ENCODE data around the gene FLNB. TPM values are rescaled to one million over a fixed set of nuclear protein-coding genes. Genes with fewer than 3 reads are reported as not detected.

Gene FLNB
- total RNA-seq, 1 donor from 2014 or later: 103 TPM

DNA sequence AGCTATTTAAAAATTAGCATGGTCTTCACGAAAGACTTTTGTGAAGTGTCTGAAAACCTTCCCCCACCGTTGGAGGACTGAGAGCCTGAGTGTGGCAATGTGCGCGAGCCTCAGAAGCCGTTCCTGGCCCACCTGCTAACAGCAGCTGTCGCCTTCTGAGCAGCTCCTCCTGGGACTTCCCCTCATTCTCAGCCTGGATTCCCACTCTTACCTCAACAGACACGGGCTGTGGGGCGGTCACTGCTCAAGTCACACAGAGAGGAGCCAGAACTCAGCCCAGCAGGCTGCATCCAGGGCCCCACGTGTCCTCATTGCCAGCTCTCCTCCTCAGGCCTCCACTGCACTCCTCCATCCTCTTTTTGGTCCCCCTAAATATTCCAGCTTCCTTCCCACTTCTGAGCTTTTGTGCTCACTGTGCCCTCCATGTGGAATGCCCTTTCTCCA is 194.7 kb downstream of the FLNB start:
- H3K36me3 Mint-ChIP-seq (ENCODE audit: insufficient read depth): no peaks in the 10 kb centered on the region

DNA sequence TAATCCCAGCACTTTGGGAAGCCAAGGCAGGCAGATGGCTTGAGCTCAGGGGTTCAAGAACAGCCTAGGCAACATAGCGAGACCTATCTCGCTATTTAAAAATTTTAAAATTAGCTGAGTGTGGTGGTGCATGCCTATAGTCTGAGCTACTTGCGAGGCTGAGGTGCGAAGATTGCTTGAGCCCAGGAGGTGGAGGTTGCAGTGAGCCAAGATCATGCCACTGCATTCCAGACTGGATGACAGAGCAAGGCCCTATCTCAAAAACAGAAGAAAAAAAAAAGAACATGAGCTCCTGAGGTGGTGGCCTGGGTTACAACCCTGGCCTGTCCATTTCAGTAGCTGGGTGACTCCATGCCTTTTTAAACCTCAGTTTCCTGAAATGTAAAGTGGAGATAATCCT is 195.3 kb downstream of the FLNB start:
- Mint-ChIP-seq H3K4me3 (ENCODE audit: low read depth) (no peak overlapping the region), H3K4me1 (ENCODE audit: low read depth) (peaks cover 4% of the 10 kb centered on the region), H3K9me3 (ENCODE audit: low read depth) (peaks cover 5% of the 10 kb centered on the region), H3K27ac (no peak overlapping the region), H3K36me3 (ENCODE audit: insufficient read depth) (no peaks in the 10 kb centered on the region), H3K27me3 (no peaks in the 10 kb centered on the region)
- TF ChIP-seq, protein P1, sequence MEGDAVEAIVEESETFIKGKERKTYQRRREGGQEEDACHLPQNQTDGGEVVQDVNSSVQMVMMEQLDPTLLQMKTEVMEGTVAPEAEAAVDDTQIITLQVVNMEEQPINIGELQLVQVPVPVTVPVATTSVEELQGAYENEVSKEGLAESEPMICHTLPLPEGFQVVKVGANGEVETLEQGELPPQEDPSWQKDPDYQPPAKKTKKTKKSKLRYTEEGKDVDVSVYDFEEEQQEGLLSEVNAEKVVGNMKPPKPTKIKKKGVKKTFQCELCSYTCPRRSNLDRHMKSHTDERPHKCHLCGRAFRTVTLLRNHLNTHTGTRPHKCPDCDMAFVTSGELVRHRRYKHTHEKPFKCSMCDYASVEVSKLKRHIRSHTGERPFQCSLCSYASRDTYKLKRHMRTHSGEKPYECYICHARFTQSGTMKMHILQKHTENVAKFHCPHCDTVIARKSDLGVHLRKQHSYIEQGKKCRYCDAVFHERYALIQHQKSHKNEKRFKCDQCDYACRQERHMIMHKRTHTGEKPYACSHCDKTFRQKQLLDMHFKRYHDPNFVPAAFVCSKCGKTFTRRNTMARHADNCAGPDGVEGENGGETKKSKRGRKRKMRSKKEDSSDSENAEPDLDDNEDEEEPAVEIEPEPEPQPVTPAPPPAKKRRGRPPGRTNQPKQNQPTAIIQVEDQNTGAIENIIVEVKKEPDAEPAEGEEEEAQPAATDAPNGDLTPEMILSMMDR (IDR thresholded peaks at IDR 0.05; ENCODE audit: unreplicated experiment): no peak
- no peak for DNase-seq (ENCODE audit: low spot score, unreplicated experiment)

More for the DNA sequence above, 194.7 kb downstream of the FLNB start:
- no peak overlapping the region for H3K4me3 Mint-ChIP-seq (ENCODE audit: low read depth)
- no peak for DNase-seq (ENCODE audit: low spot score, unreplicated experiment)
- H3K27ac Mint-ChIP-seq: no peak overlapping the region
- peaks cover 4% of the 10 kb centered on the region for H3K4me1 Mint-ChIP-seq (ENCODE audit: low read depth)
- TF ChIP-seq, protein P1 (IDR thresholded peaks at IDR 0.05; ENCODE audit: unreplicated experiment): no peak
- H3K9me3 Mint-ChIP-seq (ENCODE audit: low read depth): peaks cover 5% of the 10 kb centered on the region
- no peaks in the 10 kb centered on the region for H3K27me3 Mint-ChIP-seq

DNA sequence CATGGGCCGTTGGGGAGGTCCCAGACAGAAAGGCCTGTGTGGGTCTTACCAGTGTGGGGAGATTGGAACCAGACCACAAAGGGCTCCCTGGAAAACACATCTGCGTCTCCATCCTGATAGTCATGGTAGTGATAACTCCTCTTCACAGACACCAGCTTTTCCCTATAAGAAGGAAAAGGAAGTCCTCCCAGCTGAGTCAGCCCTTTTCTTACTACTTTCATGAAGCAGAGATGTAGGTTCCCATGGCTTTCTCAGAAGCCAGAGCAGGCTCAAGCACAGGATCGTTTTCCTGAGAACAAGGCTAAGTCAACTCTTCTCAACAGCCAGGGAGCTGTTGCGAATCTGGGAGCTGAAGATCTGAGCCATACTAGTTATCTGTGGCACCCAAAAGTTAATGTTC is 196.5 kb downstream of the FLNB start:
- Mint-ChIP-seq H3K4me3 (ENCODE audit: low read depth) (no peak overlapping the region), H3K9me3 (ENCODE audit: low read depth) (peaks cover 5% of the 10 kb centered on the region), H3K27ac (no peak overlapping the region), H3K4me1 (ENCODE audit: low read depth) (peaks cover 4% of the 10 kb centered on the region), H3K36me3 (ENCODE audit: insufficient read depth) (no peaks in the 10 kb centered on the region), H3K27me3 (no peaks in the 10 kb centered on the region)
- TF ChIP-seq, protein P1 (IDR thresholded peaks at IDR 0.05; ENCODE audit: unreplicated experiment): no peak
- no peak for DNase-seq (ENCODE audit: low spot score, unreplicated experiment)

DNA sequence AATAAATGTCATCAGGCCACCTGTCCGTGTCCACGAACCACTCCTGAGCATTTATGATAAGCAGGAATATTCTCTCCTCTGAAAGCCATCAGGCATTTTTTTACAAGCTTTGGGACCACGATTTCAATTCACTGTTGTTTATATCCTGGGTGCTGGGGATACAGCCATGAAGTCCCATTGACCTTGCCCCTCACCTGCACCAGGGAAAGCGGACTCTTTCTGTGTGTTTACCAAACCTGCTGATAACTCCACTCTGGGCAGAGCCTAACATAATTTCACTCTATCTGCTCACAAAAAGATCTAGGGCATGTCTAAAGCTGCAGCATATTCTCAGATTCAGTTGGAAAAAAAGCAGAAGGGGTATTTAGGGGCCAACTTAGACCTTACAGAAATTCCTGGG is 197.8 kb downstream of the FLNB start:
- no peak overlapping the region for H3K27ac Mint-ChIP-seq
- peaks cover 4% of the 10 kb centered on the region for H3K4me1 Mint-ChIP-seq (ENCODE audit: low read depth)
- H3K27me3 Mint-ChIP-seq: peaks cover 4% of the 10 kb centered on the region
- TF ChIP-seq, protein P1 (IDR thresholded peaks at IDR 0.05; ENCODE audit: unreplicated experiment): no peak
- no peak overlapping the region for H3K4me3 Mint-ChIP-seq (ENCODE audit: low read depth)
- H3K36me3 Mint-ChIP-seq (ENCODE audit: insufficient read depth): no peaks in the 10 kb centered on the region
- DNase-seq (ENCODE audit: low spot score, unreplicated experiment): no peak
- H3K9me3 Mint-ChIP-seq (ENCODE audit: low read depth): peaks cover 5% of the 10 kb centered on the region

DNA sequence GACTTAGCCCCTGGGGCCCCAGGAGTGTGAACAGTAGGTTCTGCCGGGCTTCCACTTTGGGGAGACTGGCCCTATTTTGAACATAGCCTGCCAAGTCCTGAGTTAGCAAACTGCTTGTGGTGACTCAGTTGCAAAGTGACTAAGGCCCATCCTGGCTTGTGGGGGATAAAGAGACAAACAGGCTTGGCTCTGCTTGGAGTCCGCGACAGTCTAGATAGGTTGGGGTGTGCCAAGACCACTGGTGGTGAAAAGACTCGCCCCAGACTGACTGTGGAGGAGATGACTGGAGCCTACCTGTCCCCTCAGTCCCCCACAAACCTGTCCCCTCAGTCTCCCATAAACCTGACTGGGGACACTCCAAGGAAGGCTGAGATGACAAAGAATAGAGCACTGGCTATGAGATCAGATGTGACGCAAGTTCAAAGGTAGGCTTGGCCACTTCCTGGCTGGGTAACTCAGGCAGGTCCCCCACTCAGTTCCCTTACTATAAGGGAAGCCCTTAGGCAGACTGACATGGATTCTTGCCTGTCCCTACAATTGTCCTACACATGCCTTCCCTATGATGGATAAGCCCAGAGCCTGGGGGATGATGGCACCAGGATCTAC is 198.3 kb downstream of the FLNB start:
- Mint-ChIP-seq H3K27ac (no peak overlapping the region), H3K36me3 (ENCODE audit: insufficient read depth) (no peaks in the 10 kb centered on the region), H3K4me1 (ENCODE audit: low read depth) (peaks cover 4% of the 10 kb centered on the region), H3K9me3 (ENCODE audit: low read depth) (peaks cover 3% of the 10 kb centered on the region), H3K27me3 (peaks cover 4% of the 10 kb centered on the region), H3K4me3 (ENCODE audit: low read depth) (no peak overlapping the region)
- DNase-seq (ENCODE audit: low spot score, unreplicated experiment): no peak
- TF ChIP-seq, protein P1 (IDR thresholded peaks at IDR 0.05; ENCODE audit: unreplicated experiment): no peak

All from progenitor cell of endocrine pancreas (in vitro differentiated cells).